A673 (cell line): Measurements from ENCODE around the gene PLXNA3. TPM values are rescaled to one million over a fixed set of nuclear protein-coding genes. Genes with fewer than 3 reads are reported as not detected.

Experiments used
- BruUV-seq: library from RNA; stranded (reverse); fragments of 400-500 nt; replicated peaks from 2 replicates; lab custom pipeline; 2021; lab: Mats Ljungman, UMichigan
- CTCF ChIA-PET: fragments of 300-600 bp; sonication (Branson Sonifier 250); formaldehyde crosslinking; loops from one replicate; lab custom pipeline; 2022; ENCODE audit warnings: antibody characterized with exemption; lab: Charles Lee
- POLR2A ChIA-PET: fragments of 300-600 bp; sonication (Branson Sonifier 250); formaldehyde crosslinking; loops from one replicate; lab custom pipeline; 2022; ENCODE audit warnings: antibody characterized with exemption; ENCODE audit not compliant: low non-redundant PET; lab: Charles Lee
- DNase-seq: peaks from one replicate; pipeline ENCODE4 v3.0.0-alpha.2; 2015; ENCODE audit warnings: low spot score
- H3K27ac ChIP-seq: fragments of 200-600 bp; sonication (generic); 2 replicates; pipeline ENCODE4 v1.5.1; 2016; ENCODE audit warnings: mixed run types, low read depth, mild to moderate bottlenecking, mixed read lengths, antibody characterized with exemption, low read length; ENCODE audit not compliant: poor library complexity, severe bottlenecking
- H3K27me3 ChIP-seq: fragments of 200-600 bp; sonication (generic); replicated peaks from 2 replicates; pipeline ENCODE4 v1.6.1; 2017; ENCODE audit warnings: mixed run types, low read depth, mild to moderate bottlenecking, mixed read lengths, antibody characterized with exemption, low read length; ENCODE audit not compliant: insufficient read depth, poor library complexity
- H3K36me3 ChIP-seq: fragments of 200-600 bp; sonication (generic); 2 replicates; pipeline ENCODE4 v1.6.1; 2016; ENCODE audit warnings: mixed run types, mild to moderate bottlenecking, mixed read lengths, antibody characterized with exemption, low read length; ENCODE audit not compliant: insufficient read depth, poor library complexity, severe bottlenecking
- H3K4me1 ChIP-seq: fragments of 200-600 bp; sonication (generic); 2 replicates; pipeline ENCODE4 v1.6.1; 2017; ENCODE audit warnings: mixed run types, mild to moderate bottlenecking, mixed read lengths, antibody characterized with exemption, low read length; ENCODE audit not compliant: insufficient read depth, poor library complexity, severe bottlenecking
- H3K4me3 ChIP-seq: fragments of 200-600 bp; sonication (generic); 2 replicates; pipeline ENCODE4 v1.5.1; 2016; ENCODE audit warnings: low read depth, mixed run types, mild to moderate bottlenecking, mixed read lengths, low read length; ENCODE audit not compliant: poor library complexity, severe bottlenecking
- H3K9me3 ChIP-seq: fragments of 200-600 bp; sonication (generic); 2 replicates; pipeline ENCODE4 v1.6.1; 2016; ENCODE audit warnings: mixed run types, low read depth, mild to moderate bottlenecking, mixed read lengths, antibody characterized with exemption, low read length; ENCODE audit not compliant: poor library complexity, severe bottlenecking
- CTCF ChIP-seq: fragments of 300-800, 200-600 bp; sonication (generic); conservative IDR thresholded peaks from 2 replicates; pipeline ENCODE4 v1.5.1; 2017; ENCODE audit warnings: low read depth, mild to moderate bottlenecking, antibody characterized with exemption, low read length, moderate library complexity, mixed read lengths
- EZH2 ChIP-seq: fragments of 200-600 bp; sonication (generic); IDR thresholded peaks from 2 replicates; pipeline ENCODE4 v1.6.1; 2017; ENCODE audit warnings: borderline replicate concordance, low read depth, mild to moderate bottlenecking, mixed read lengths, antibody characterized with exemption, low read length; ENCODE audit not compliant: poor library complexity, severe bottlenecking
- intact Hi-C: fragments of 100-400 bp; cut with micrococcal nuclease; formaldehyde crosslinking; loops from one replicate; pipeline ENCODE4 v1.10.0; 2022; ENCODE audit not compliant: unreplicated experiment
- total RNA-seq: library from RNA; stranded (reverse); gene quantifications from 2 replicates; pipeline ENCODE4 v1.2.3, GENCODE V29; 2021

PLXNA3 gene
- total RNA-seq, 1 experiment from 2014 or later = 54.6 TPM

GRCh38 chrX:154434394-154435168, 23.5 kb upstream of the PLXNA3 start:
- BruUV-seq = no TSS peak
- no peak overlapping the region for H3K4me3 ChIP-seq
- peaks cover 12% of the 10 kb centered on the region for H3K36me3 ChIP-seq
- POLR2A ChIA-PET = no interaction called here
- intact Hi-C loops = no loop called here
- DNase-seq = no peak
- no peak for TF ChIP-seq EZH2
- TF ChIP-seq CTCF = no peak
- CTCF ChIA-PET = no interaction called here
- H3K27ac ChIP-seq = no peak overlapping the region
- peaks cover 13% of the 10 kb centered on the region for H3K4me1 ChIP-seq
- no peaks in the 10 kb centered on the region for H3K9me3 ChIP-seq
- H3K27me3 ChIP-seq = no peaks in the 10 kb centered on the region

DNA sequence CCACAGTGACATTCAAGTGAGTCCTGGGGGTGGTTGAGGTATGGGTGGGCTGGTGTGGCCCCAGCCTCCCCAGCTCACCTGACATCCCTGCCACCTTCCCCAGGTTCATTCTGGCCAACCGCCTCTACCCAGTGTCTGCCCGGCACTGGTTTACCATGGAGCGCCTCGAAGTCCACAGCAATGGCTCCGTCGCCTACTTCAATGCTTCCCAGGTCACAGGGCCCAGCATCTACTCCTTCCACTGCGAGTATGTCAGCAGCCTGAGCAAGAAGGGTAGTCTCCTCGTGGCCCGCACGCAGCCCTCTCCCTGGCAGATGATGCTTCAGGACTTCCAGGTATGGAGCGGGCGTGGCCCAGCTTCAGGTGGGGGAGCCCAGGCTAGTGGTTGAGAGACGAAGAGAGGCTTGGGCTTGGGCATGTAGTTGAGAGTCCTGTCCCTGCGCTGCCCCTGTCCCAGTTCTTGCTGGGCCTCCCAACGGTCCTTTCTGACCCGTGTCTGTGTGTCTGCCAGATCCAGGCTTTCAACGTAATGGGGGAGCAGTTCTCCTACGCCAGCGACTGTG, 22.8 kb upstream of the PLXNA3 start:
- DNase-seq = no peak
- no TSS peak for BruUV-seq
- intact Hi-C loops = no loop called here
- peaks cover 17% of the 10 kb centered on the region for H3K36me3 ChIP-seq
- CTCF ChIA-PET = no interaction called here
- no peak for TF ChIP-seq CTCF
- no peak for TF ChIP-seq EZH2
- no peak overlapping the region for H3K4me3 ChIP-seq
- H3K9me3 ChIP-seq = no peaks in the 10 kb centered on the region
- POLR2A ChIA-PET = no interaction called here
- no peaks in the 10 kb centered on the region for H3K27me3 ChIP-seq
- H3K27ac ChIP-seq = no peak overlapping the region
- H3K4me1 ChIP-seq = peaks cover 11% of the 10 kb centered on the region

- H3K27ac ChIP-seq = peak overlapping the region; percentile 90
- H3K4me3 ChIP-seq = peak overlapping the region; percentile 57
- ChIA-PET CTCF (no interaction called here), POLR2A (no interaction called here)
- no peaks in the 10 kb centered on the region for H3K27me3 ChIP-seq
- BruUV-seq = no TSS peak
- DNase-seq = peak; percentile 43
- no peaks in the 10 kb centered on the region for H3K9me3 ChIP-seq
- intact Hi-C loops = no loop called here
- TF ChIP-seq CTCF (no peak), EZH2 (no peak)
- H3K36me3 ChIP-seq = peaks cover 21% of the 10 kb centered on the region
- peaks cover 11% of the 10 kb centered on the region for H3K4me1 ChIP-seq
These were observed 21.6 kb upstream of the PLXNA3 start for GRCh38 chrX:154436374-154436982.
